Loucy (cell line): ENCODE data around the gene SYNE2.

Experiments
- EZH2phosphoT487 ChIP-seq: fragments of 200-600 bp; IDR thresholded peaks from 2 replicates; pipeline ENCODE4 v1.6.1; 2018; ENCODE audit warnings: antibody characterized with exemption, mild to moderate bottlenecking, moderate library complexity, borderline replicate concordance
- TF ChIP-seq, protein P1 (sequence below): fragments of 200-600 bp; sonication (generic); conservative IDR thresholded peaks from 2 replicates; pipeline ENCODE4 v1.5.1; 2014; ENCODE audit warnings: mild to moderate bottlenecking, antibody characterized with exemption, low read length

DNA sequence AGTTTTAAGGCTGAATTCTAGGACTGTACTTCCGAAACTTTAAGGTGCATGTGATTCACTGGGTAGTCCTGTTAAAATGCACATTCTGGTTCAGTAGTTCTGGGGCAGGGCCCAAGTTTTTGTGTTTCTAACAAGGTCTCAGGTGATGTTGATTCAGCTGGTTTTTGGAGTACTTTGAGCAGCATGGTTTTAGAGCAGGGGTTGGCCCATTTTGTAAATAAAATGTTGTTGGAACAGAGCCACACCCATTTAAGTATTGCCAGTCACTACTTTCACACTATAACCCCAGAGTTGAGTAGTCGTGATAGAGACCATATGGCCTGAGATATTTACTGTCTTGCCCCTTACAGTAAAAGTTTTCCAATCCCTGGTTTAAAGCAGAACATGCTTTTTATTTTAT, 111.3 kb downstream of the SYNE2 start:
- TF ChIP-seq, protein P1, sequence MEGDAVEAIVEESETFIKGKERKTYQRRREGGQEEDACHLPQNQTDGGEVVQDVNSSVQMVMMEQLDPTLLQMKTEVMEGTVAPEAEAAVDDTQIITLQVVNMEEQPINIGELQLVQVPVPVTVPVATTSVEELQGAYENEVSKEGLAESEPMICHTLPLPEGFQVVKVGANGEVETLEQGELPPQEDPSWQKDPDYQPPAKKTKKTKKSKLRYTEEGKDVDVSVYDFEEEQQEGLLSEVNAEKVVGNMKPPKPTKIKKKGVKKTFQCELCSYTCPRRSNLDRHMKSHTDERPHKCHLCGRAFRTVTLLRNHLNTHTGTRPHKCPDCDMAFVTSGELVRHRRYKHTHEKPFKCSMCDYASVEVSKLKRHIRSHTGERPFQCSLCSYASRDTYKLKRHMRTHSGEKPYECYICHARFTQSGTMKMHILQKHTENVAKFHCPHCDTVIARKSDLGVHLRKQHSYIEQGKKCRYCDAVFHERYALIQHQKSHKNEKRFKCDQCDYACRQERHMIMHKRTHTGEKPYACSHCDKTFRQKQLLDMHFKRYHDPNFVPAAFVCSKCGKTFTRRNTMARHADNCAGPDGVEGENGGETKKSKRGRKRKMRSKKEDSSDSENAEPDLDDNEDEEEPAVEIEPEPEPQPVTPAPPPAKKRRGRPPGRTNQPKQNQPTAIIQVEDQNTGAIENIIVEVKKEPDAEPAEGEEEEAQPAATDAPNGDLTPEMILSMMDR, result no peak
- TF ChIP-seq EZH2phosphoT487, result no peak
